Fibroblast of skin of left quadriceps (primary cell): ENCODE results near the gene RSU1.

ENCODE experiments used
- DNase-seq, 2 experiments: peaks; one replicate each; pipeline ENCODE4 v3.0.0-alpha.2; 2013; ENCODE audit warnings: low read depth in 2 of 2

The RSU1 gene

GRCh38 chr10:16674147-16674703, 143.0 kb downstream of the RSU1 start:
- DNase-seq = no peak

GRCh38 chr10:16673443-16673842, 143.8 kb downstream of the RSU1 start:
- DNase-seq = peak; percentile 6 to 14

- no peak for DNase-seq
Measured at GRCh38 chr10:16663444-16663843, 153.8 kb downstream of the RSU1 start.

- DNase-seq = no peak
Measured at GRCh38 chr10:16662923-16663322, 154.3 kb downstream of the RSU1 start.

- no peak for DNase-seq
Measured at GRCh38 chr10:16656895-16657294, 160.3 kb downstream of the RSU1 start.

- DNase-seq = no peak
Measured at GRCh38 chr10:16653224-16653623, 164.0 kb downstream of the RSU1 start.

- DNase-seq = no peak
Measured at GRCh38 chr10:16652154-16652553, 165.1 kb downstream of the RSU1 start.

GRCh38 chr10:16649757-16650156, 167.5 kb downstream of the RSU1 start:
- DNase-seq = no peak

GRCh38 chr10:16648366-16648765, 168.9 kb downstream of the RSU1 start:
- DNase-seq = no peak

GRCh38 chr10:16646181-16647059, 170.8 kb downstream of the RSU1 start:
- DNase-seq = peak in 1 of 2 experiments; percentile 1

GRCh38 chr10:16644146-16644545, 173.1 kb downstream of the RSU1 start:
- DNase-seq = peak; percentile 18 to 20

GRCh38 chr10:16643502-16643901, 173.7 kb downstream of the RSU1 start:
- DNase-seq = no peak

GRCh38 chr10:16640153-16640552, 177.1 kb downstream of the RSU1 start:
- DNase-seq = no peak

- no peak for DNase-seq
Measured at GRCh38 chr10:16639471-16639870, 177.8 kb downstream of the RSU1 start.

GRCh38 chr10:16632996-16633395, 184.2 kb downstream of the RSU1 start:
- no peak for DNase-seq

- DNase-seq = no peak
Measured at GRCh38 chr10:16626697-16627096, 190.5 kb downstream of the RSU1 start.

- no peak for DNase-seq
Measured at GRCh38 chr10:16612981-16613355, 204.3 kb downstream of the RSU1 start.

- peak; percentile 6 to 16 for DNase-seq
Measured at GRCh38 chr10:16612115-16612980, 204.9 kb downstream of the RSU1 start.

- no peak for DNase-seq
Measured at GRCh38 chr10:16611037-16611436, 206.2 kb downstream of the RSU1 start.

GRCh38 chr10:16609211-16609610, 208.0 kb downstream of the RSU1 start:
- DNase-seq = no peak

GRCh38 chr10:16606923-16607322, 210.3 kb downstream of the RSU1 start:
- DNase-seq = no peak

- DNase-seq = no peak
Measured at GRCh38 chr10:16606421-16606820, 210.8 kb downstream of the RSU1 start.
